Eye (tissue), 1 donor: ENCODE data around the gene KCNC2.
"Not testable (repeated sequence)": the region's sequence is repeated elsewhere in the genome, so short reads cannot be mapped to it uniquely, and the experiment has no call there.

Source experiments
- DNase-seq: peaks from one replicate; pipeline ENCODE4 v3.0.0-alpha.2; 2015

Gene KCNC2

GRCh38 chr12:75209812-75210138, at the start of gene KCNC2:
KCNC2 (minus strand) TSS chr12:75209839.
- peak; percentile 4 for DNase-seq

- DNase-seq, result no peak
Measured at GRCh38 chr12:75259143-75259542, 49.5 kb upstream of the KCNC2 start.

GRCh38 chr12:75257510-75257909, 47.9 kb upstream of the KCNC2 start:
- no peak for DNase-seq

GRCh38 chr12:75245108-75245507, 35.5 kb upstream of the KCNC2 start:
- DNase-seq, result no peak

GRCh38 chr12:75239987-75240386, 30.3 kb upstream of the KCNC2 start:
- DNase-seq, result no peak

- peak; percentile 1 for DNase-seq
Measured at GRCh38 chr12:75236206-75236605, 26.6 kb upstream of the KCNC2 start.

- DNase-seq, result no peak
Measured at GRCh38 chr12:75227132-75227531, 17.5 kb upstream of the KCNC2 start.

GRCh38 chr12:75212072-75212471, 2.4 kb upstream of the KCNC2 start:
- DNase-seq, result no peak

GRCh38 chr12:75208856-75209811, 505 bp downstream of the KCNC2 start:
- peak; percentile 84 for DNase-seq

GRCh38 chr12:75207338-75208083, 2.1 kb downstream of the KCNC2 start:
- peak; percentile 39 for DNase-seq

GRCh38 chr12:75205558-75205957, 4.1 kb downstream of the KCNC2 start:
- DNase-seq, result no peak

- DNase-seq, result no peak
Measured at GRCh38 chr12:75196865-75197264, 12.8 kb downstream of the KCNC2 start.

- no peak for DNase-seq
Measured at GRCh38 chr12:75196408-75196807, 13.2 kb downstream of the KCNC2 start.

- no peak for DNase-seq
Measured at GRCh38 chr12:75194250-75194649, 15.4 kb downstream of the KCNC2 start.

- DNase-seq, result no peak
Measured at GRCh38 chr12:75192196-75192595, 17.4 kb downstream of the KCNC2 start.

GRCh38 chr12:75190846-75191245, 18.8 kb downstream of the KCNC2 start:
- no peak for DNase-seq

- not testable (repeated sequence) for DNase-seq
Measured at GRCh38 chr12:75185881-75186280, 23.8 kb downstream of the KCNC2 start.

GRCh38 chr12:75184516-75184915, 25.1 kb downstream of the KCNC2 start:
- DNase-seq, result no peak

- DNase-seq, result no peak
Measured at GRCh38 chr12:75183967-75184366, 25.7 kb downstream of the KCNC2 start.

GRCh38 chr12:75177997-75178396, 31.6 kb downstream of the KCNC2 start:
- no peak for DNase-seq

- DNase-seq, result no peak
Measured at GRCh38 chr12:75172611-75173010, 37.0 kb downstream of the KCNC2 start.

- DNase-seq, result no peak
Measured at GRCh38 chr12:75170640-75171185, 38.9 kb downstream of the KCNC2 start.

GRCh38 chr12:75162845-75163244, 46.8 kb downstream of the KCNC2 start:
- DNase-seq, result no peak

GRCh38 chr12:75161488-75161887, 48.2 kb downstream of the KCNC2 start:
- DNase-seq, result no peak
